NCI-H345 treated with DMSO at 0.1 percent for 48 hours (cell line): Measurements from ENCODE around the gene ANO10.
"Not testable (repeated sequence)": the region's sequence is repeated elsewhere in the genome, so short reads cannot be mapped to it uniquely, and the experiment has no call there.

Experiments used
- DNase-seq: peaks from one replicate; lab custom pipeline; 2025; ENCODE audit not compliant: unreplicated experiment; lab: John Stamatoyannopoulos, UW

Gene ANO10

GRCh38 chr3:43582866-43583265 lies 38.9 kb downstream of the ANO10 start:
- no peak for DNase-seq

- no peak for DNase-seq
Measured at GRCh38 chr3:43581343-43581742, 40.5 kb downstream of the ANO10 start.

GRCh38 chr3:43580181-43580580 lies 41.6 kb downstream of the ANO10 start:
- no peak for DNase-seq

GRCh38 chr3:43573576-43573975 lies 48.2 kb downstream of the ANO10 start:
- no peak for DNase-seq

GRCh38 chr3:43565661-43566341 lies 56.0 kb downstream of the ANO10 start:
- not testable (repeated sequence) for DNase-seq

- no peak for DNase-seq
Measured at GRCh38 chr3:43559961-43560360, 61.9 kb downstream of the ANO10 start.

- no peak for DNase-seq
Measured at GRCh38 chr3:43558171-43558570, 63.6 kb downstream of the ANO10 start.

- no peak for DNase-seq
Measured at GRCh38 chr3:43549626-43550290, 72.1 kb downstream of the ANO10 start.

GRCh38 chr3:43544277-43544676 lies 77.5 kb downstream of the ANO10 start:
- DNase-seq: peak; percentile 5

GRCh38 chr3:43542328-43543043 lies 79.3 kb downstream of the ANO10 start:
- no peak for DNase-seq

- DNase-seq: no peak
Measured at GRCh38 chr3:43540624-43541023, 81.2 kb downstream of the ANO10 start.

GRCh38 chr3:43539321-43539720 lies 82.5 kb downstream of the ANO10 start:
- no peak for DNase-seq

- no peak for DNase-seq
Measured at GRCh38 chr3:43537225-43537624, 84.6 kb downstream of the ANO10 start.

GRCh38 chr3:43534675-43535074 lies 87.1 kb downstream of the ANO10 start:
- DNase-seq: no peak

- no peak for DNase-seq
Measured at GRCh38 chr3:43533009-43533408, 88.8 kb downstream of the ANO10 start.

- DNase-seq: no peak
Measured at GRCh38 chr3:43531835-43532234, 90.0 kb downstream of the ANO10 start.

GRCh38 chr3:43528498-43529099 lies 93.2 kb downstream of the ANO10 start:
- no peak for DNase-seq

- DNase-seq: no peak
Measured at GRCh38 chr3:43526956-43527355, 94.9 kb downstream of the ANO10 start.

GRCh38 chr3:43525941-43526607 lies 95.7 kb downstream of the ANO10 start:
- no peak for DNase-seq

GRCh38 chr3:43525386-43525785 lies 96.4 kb downstream of the ANO10 start:
- DNase-seq: no peak

GRCh38 chr3:43523454-43524053 lies 98.3 kb downstream of the ANO10 start:
- DNase-seq: no peak
